B cell (primary cell): ENCODE results near the gene DENND2A. TPM values are rescaled to one million over a fixed set of nuclear protein-coding genes. Genes with fewer than 3 reads are reported as not detected.

Experiments
- ATAC-seq: fragments of 200-7000 bp; cut with Tn5 transposase; one replicate; pipeline ENCODE4 v1.10.0; 2021; ENCODE audit warnings: low read depth, mild to moderate bottlenecking, moderate number of reproducible peaks, moderate library complexity
- CTCF ChIA-PET: fragments of 350-600 bp; sonication (Branson Sonifier 250); formaldehyde crosslinking; loops from one replicate; lab custom pipeline; 2021; ENCODE audit warnings: antibody characterized with exemption, inconsistent platforms; lab: Charles Lee
- POLR2A ChIA-PET: fragments of 350-600 bp; sonication (Branson Sonifier 250); formaldehyde crosslinking; loops from one replicate; lab custom pipeline; 2021; ENCODE audit warnings: antibody characterized with exemption; lab: Charles Lee
- DNase-seq: peaks from one replicate; pipeline ENCODE4 v3.0.0; 2013
- H2AFZ ChIP-seq: 2 replicates; pipeline ENCODE4 v1.6.1; 2012; ENCODE audit warnings: mild to moderate bottlenecking, low read depth, low read length; ENCODE audit not compliant: insufficient read depth, poor library complexity, severe bottlenecking
- H3K27ac ChIP-seq, 2 donors: 1 replicate in 1 of 2; 2 replicates in 1 of 2; pipeline ENCODE4 v1.5.1; 2012 to 2013; ENCODE audit warnings: low read length in 2 of 2, mild to moderate bottlenecking in 2 of 2, moderate library complexity in 1 of 2
- H3K27me3 ChIP-seq, 4 experiments: fragments of 200-600 bp in 1 of 4; sonication (generic) in 1 of 4; replicated peaks in 1 of 4; 1 replicate in 2 of 4; 2 replicates in 2 of 4; pipeline versions ENCODE4 v1.6.1 to v1.7.0; 2013 to 2016; ENCODE audit warnings: low read length in 3 of 4, mild to moderate bottlenecking in 2 of 4, mixed read lengths in 1 of 4, moderate library complexity in 1 of 4; ENCODE audit not compliant: insufficient read depth in 4 of 4, control insufficient read depth in 3 of 4; ENCODE audit errors: control extremely low read depth in 1 of 4
- H3K36me3 ChIP-seq, 2 experiments: replicated peaks in 1 of 2; 1 replicate in 1 of 2; 2 replicates in 1 of 2; pipeline versions ENCODE4 v1.6.1 to v1.7.1; 2013; ENCODE audit warnings: low read length in 1 of 2; ENCODE audit not compliant: insufficient read depth in 2 of 2, control insufficient read depth in 1 of 2; ENCODE audit errors: control extremely low read depth in 1 of 2, extremely low read depth in 1 of 2
- H3K4me1 ChIP-seq, 2 donors: fragments of 200-600 bp in 1 of 2; sonication (generic) in 1 of 2; 1 replicate in 1 of 2; 2 replicates in 1 of 2; pipeline versions ENCODE4 v1.5.1 to v1.6.1; 2013 to 2017; ENCODE audit warnings: low read length in 2 of 2; ENCODE audit not compliant: control insufficient read depth in 2 of 2, insufficient read depth in 2 of 2
- H3K4me2 ChIP-seq: replicated peaks from 2 replicates; pipeline ENCODE3; 2012; ENCODE audit warnings: mild to moderate bottlenecking, low read depth, low read length; ENCODE audit not compliant: poor library complexity, severe bottlenecking
- H3K4me3 ChIP-seq, 5 experiments: fragments of 200-600 bp in 1 of 5; sonication (generic) in 1 of 5; 1 replicate in 3 of 5; 2 replicates in 2 of 5; pipeline versions ENCODE4 v1.5.1 to v1.7.0; 2011 to 2016; ENCODE audit warnings: low read length in 4 of 5, mild to moderate bottlenecking in 4 of 5, low read depth in 2 of 5, control low read depth in 1 of 5, moderate library complexity in 1 of 5; ENCODE audit not compliant: insufficient read depth in 1 of 5; ENCODE audit errors: control extremely low read depth in 1 of 5, extremely low read depth in 1 of 5
- H3K79me2 ChIP-seq: fragments of 200-600 bp; sonication (generic); one replicate; pipeline ENCODE4 v1.6.0; 2016; ENCODE audit warnings: low read length; ENCODE audit not compliant: control insufficient read depth, insufficient read depth
- H3K9ac ChIP-seq: fragments of 200-600 bp; sonication (generic); 2 replicates; pipeline ENCODE4 v1.6.1; 2017; ENCODE audit warnings: mild to moderate bottlenecking, low read length, moderate library complexity
- H3K9me3 ChIP-seq, 3 donors: one replicate each; pipeline versions ENCODE4 v1.6.1 to v1.7.1; 2013; ENCODE audit warnings: low read length in 2 of 3; ENCODE audit not compliant: control insufficient read depth in 2 of 3, insufficient read depth in 1 of 3; ENCODE audit errors: control extremely low read depth in 1 of 3
- H4K20me1 ChIP-seq: 2 replicates; pipeline ENCODE4 v1.6.0; 2012; ENCODE audit warnings: mild to moderate bottlenecking, low read length; ENCODE audit not compliant: insufficient read depth, control insufficient read depth, poor library complexity, severe bottlenecking
- H3K27ac Mint-ChIP-seq: one replicate; pipeline ENCODE4 v1.8.0; 2021; ENCODE audit warnings: mixed read lengths
- H3K27me3 Mint-ChIP-seq: one replicate; pipeline ENCODE4 v1.8.0; 2021; ENCODE audit warnings: mixed read lengths
- H3K4me1 Mint-ChIP-seq: one replicate; pipeline ENCODE4 v1.8.0; 2021; ENCODE audit warnings: mixed read lengths
- H3K4me3 Mint-ChIP-seq: one replicate; pipeline ENCODE4 v1.8.0; 2021; ENCODE audit warnings: mixed read lengths
- H3K9me3 Mint-ChIP-seq: one replicate; pipeline ENCODE4 v1.8.0; 2022; ENCODE audit warnings: mixed read lengths; ENCODE audit not compliant: insufficient read depth
- EZH2 ChIP-seq: IDR thresholded peaks from 2 replicates; pipeline ENCODE4 v1.6.1; 2012; ENCODE audit warnings: borderline replicate concordance, low read depth, mild to moderate bottlenecking, moderate library complexity, low read length; ENCODE audit not compliant: insufficient read depth, poor library complexity, severe bottlenecking
- WGBS: methylation state at CpG from one replicate; pipeline ENCODE4 v1.1.5; 2013; ENCODE audit warnings: missing lambda C conversion rate; ENCODE audit not compliant: insufficient coverage; 5-methylcytosine and 5-hydroxymethylcytosine counted together
- intact Hi-C: fragments of 100-400 bp; cut with micrococcal nuclease; formaldehyde crosslinking; loops from one replicate; pipeline ENCODE4 v1.10.0; 2022
- polyA plus RNA-seq: library from polyadenylated mRNA; depleted of rRNA; stranded (reverse); fragments of >200 nt; gene quantifications from 2 replicates; pipeline ENCODE4 v1.2.3, GENCODE V29; 2012
- total RNA-seq, 2 donors: library from RNA; stranded (reverse); fragments of 120-200 nt in 1 of 2; gene quantifications; 1 replicate in 1 of 2; 2 replicates in 1 of 2; pipeline versions ENCODE4 v1.2.3 to v1.2.4, GENCODE V29; 2013 to 2022
- TF ChIP-seq, protein P1 (sequence below): fragments of 200-600 bp; IDR thresholded peaks from one replicate; pipeline ENCODE4 v1.8.0; 2022; ENCODE audit warnings: antibody characterized with exemption, mild to moderate bottlenecking

DENND2A gene
- total and polyA plus RNA-seq, 2 donors (not counting 1 experiment from before 2014, with no cell fraction given) = 0.31 TPM; not detected in 1

DNA sequence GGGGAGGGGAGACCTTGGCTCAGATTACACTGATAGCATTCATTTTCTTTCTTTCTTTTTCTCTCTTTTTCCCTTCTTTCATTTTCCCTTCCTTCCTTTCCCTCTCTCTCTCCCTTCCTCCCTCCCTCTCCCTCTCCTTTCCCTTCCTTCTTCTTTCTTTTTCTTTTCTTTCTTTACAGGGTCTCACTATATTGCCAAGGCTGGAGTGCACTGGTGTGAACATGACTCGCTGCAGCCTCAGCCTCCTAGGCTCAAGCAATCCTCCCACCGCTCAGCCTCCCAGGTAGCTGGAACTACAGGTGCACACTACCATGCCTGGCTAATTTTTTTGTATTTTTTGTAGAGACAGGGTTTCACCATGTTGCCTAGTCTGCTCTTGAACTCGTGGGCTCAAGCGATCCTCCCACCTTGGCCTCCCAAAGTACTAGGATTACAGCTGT lies 88.4 kb downstream of the DENND2A start:
- TF ChIP-seq, protein P1, sequence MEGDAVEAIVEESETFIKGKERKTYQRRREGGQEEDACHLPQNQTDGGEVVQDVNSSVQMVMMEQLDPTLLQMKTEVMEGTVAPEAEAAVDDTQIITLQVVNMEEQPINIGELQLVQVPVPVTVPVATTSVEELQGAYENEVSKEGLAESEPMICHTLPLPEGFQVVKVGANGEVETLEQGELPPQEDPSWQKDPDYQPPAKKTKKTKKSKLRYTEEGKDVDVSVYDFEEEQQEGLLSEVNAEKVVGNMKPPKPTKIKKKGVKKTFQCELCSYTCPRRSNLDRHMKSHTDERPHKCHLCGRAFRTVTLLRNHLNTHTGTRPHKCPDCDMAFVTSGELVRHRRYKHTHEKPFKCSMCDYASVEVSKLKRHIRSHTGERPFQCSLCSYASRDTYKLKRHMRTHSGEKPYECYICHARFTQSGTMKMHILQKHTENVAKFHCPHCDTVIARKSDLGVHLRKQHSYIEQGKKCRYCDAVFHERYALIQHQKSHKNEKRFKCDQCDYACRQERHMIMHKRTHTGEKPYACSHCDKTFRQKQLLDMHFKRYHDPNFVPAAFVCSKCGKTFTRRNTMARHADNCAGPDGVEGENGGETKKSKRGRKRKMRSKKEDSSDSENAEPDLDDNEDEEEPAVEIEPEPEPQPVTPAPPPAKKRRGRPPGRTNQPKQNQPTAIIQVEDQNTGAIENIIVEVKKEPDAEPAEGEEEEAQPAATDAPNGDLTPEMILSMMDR = no peak
- TF ChIP-seq EZH2 = no peak
- Mint-ChIP-seq H3K9me3 (no peaks in the 10 kb centered on the region), H3K27ac (no peak overlapping the region), H3K27me3 (no peaks in the 10 kb centered on the region), H3K4me1 (no peaks in the 10 kb centered on the region), H3K4me3 (no peak overlapping the region)
- Histone ChIP-seq H3K4me2 (no peak overlapping the region), H3K4me1 (no peaks in the 10 kb centered on the region), H3K4me3 (no peak overlapping the region), H4K20me1 (no peaks in the 10 kb centered on the region), H3K27ac (no peak overlapping the region), H3K27me3 (no peaks in the 10 kb centered on the region), H3K79me2 (no peaks in the 10 kb centered on the region), H2AFZ (no peak overlapping the region), H3K36me3 (no peaks in the 10 kb centered on the region), H3K9ac (no peak overlapping the region), H3K9me3 (no peaks in the 10 kb centered on the region)
- intact Hi-C loops = no loop called here
- DNase-seq (no peak), ATAC-seq (no peak)
- POLR2A ChIA-PET = no interaction called here
- no CpG with 5 or more reads among the region's 4 CpGs for WGBS
- CTCF ChIA-PET = interaction anchor here (1.4 kb wide), 1 partner anchor 10 kb away, joined by 5 read pairs; no protein-coding TSS in a partner anchor

DNA sequence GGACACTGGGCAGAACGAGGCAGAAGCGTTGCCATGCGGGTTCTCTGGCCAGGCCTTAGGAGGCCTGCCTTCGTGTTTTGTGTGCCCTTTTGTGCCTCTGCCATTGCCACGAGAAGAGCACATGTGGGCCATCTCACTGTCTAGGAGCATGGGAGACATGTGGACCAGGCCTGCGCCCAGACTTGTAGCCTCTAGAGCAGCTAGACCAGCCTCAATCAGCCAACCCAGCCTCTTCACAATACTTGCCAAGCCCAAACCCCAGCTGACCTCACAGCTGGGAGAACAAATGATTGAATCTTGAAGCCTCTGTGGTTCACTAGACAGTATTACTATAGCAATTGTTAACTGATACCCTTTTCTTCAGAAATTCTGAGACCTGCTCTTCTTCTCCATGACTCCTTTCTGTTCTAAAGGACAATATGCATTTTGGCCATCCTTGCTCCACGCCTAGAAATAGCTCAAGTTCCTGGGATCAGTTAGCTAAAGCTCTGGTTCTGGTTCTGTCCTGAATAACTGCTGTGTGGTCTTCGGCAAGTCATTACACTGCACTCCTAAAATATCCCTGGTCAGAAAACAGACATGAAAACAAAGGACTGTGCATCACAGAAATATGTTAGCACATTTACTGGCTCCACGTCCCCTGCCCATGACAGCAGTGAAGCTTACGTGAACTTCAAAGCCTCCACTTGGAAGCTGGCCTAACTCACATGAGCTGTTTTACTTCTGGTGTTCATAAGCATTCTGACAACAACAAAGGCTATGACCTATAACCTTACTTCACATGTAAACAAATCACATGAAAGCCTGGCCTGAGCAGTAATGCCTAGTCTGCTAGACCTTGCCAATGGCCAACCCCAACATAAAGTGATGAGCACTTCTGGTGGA lies 89.0 kb downstream of the DENND2A start:
- ChIA-PET POLR2A (no interaction called here), CTCF (interaction anchor here (1.4 kb wide), 1 partner anchor 9 kb away, joined by 5 read pairs; no protein-coding TSS in a partner anchor)
- Mint-ChIP-seq H3K9me3 (no peaks in the 10 kb centered on the region), H3K27me3 (no peaks in the 10 kb centered on the region), H3K4me1 (no peaks in the 10 kb centered on the region), H3K27ac (no peak overlapping the region), H3K4me3 (no peak overlapping the region)
- no peak overlapping the region for H3K9ac ChIP-seq
- WGBS = 87% methylated on average over 9 of the region's 10 CpGs
- no peaks in the 10 kb centered on the region for H3K36me3 ChIP-seq
- intact Hi-C loops = no loop called here
- no peak for ATAC-seq
- H3K27me3 ChIP-seq = no peaks in the 10 kb centered on the region
- H3K4me3 ChIP-seq = no peak overlapping the region
- no peak for TF ChIP-seq EZH2
- TF ChIP-seq, protein P1 = no peak
- DNase-seq = no peak
- H3K4me2 ChIP-seq = no peak overlapping the region
- H2AFZ ChIP-seq = no peak overlapping the region
- H3K9me3 ChIP-seq = no peaks in the 10 kb centered on the region
- H3K79me2 ChIP-seq = no peaks in the 10 kb centered on the region
- H3K27ac ChIP-seq = no peak overlapping the region
- no peaks in the 10 kb centered on the region for H4K20me1 ChIP-seq
- no peaks in the 10 kb centered on the region for H3K4me1 ChIP-seq
